GM21529 (cell line): ENCODE measurements around the gene ARAP1.
A peak's percentile ranks its signal among the peaks of the same experiment; 100 is the strongest.

Experiments used
- ATAC-seq: cut with Tn5 transposase; IDR thresholded peaks from one replicate; pipeline ENCODE4 v1.9.1; 2021; ENCODE audit not compliant: unreplicated experiment

ARAP1 gene

GRCh38 chr11:72685560-72686480 lies 66.4 kb downstream of the ARAP1 start:
- no peak for ATAC-seq

DNA sequence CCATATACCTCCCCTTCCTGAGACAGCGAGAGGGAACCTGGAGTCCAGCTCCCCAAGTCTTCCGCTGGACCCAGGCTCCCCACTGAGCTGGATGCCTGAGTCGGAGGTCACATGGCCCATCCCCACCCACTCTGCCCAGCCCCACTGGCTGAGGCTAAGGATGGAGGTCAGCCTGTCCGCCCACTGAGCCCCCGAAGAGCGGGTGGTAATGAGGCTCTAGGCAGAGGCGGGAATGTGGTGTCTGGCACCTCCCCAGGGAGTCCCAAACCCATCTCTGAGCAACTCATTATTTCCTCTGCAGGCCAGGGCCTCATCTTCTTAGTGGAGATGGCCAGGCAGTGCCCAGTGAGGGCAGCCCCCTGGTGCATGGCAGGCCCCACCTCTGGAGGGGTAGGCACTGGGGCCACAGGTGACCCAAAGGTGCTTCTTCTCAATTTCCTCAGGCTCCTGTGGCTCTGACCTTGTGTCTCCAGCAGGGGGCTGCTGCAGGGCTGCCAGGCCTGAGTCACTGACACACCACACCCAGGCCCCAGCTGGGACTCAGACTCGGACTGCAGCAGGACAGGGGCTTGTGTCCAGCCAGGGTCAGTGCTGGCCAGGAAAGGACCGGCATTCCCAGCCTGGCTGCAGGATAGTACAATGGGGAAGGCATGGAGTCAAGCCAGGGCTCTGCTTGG lies 67.8 kb downstream of the ARAP1 start:
- peak; percentile 47 for ATAC-seq

- no peak for ATAC-seq
These were observed 68.4 kb downstream of the ARAP1 start for GRCh38 chr11:72683782-72684200.

DNA sequence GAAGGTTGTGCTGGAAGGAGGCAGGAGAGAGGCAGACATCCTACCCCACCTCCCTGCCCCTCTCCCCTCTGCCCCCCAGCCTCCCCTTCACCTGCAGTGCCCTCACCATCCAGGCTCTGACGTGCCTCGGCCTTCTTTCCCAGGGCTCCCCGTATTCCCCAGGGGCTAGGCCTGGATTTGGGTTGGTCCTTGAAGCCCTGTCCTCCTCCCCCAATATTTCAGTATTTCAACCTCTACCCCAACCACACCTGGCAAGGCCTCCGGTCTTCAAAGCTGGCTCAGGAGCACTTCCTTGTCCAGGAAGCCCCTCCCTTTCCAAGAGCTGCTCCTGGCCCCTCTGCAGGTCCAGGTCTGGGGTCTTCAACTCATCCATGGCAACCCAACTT lies 69.4 kb downstream of the ARAP1 start:
- no peak for ATAC-seq

DNA sequence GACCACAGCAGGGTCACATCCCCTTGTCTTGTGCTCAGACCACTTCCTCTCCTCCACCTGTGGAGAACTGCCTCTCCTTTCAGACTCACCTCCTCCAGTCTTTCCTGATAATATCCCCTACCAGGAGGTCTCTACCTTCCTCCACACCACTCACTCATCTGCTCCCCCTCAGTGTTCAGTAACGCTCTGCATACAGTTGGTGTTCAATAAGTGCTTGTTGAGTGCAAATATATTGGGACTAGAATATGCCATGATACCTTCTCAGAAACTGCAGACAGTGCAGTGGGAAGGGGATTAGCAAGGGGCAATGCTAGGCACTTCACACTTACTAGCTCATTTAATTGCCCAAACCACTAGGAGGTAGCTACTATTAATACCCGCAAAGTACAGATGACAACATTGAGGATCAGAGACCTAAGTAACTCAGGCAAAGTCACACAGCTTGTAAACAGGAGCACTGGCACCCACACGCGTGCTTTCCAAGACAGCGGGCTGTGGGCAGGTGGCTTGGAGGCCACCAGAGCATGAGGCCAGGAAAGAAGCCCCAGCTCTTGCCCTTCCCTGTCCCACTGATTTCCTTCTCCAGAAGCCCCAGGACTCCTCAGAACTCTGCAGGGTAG lies 69.9 kb downstream of the ARAP1 start:
- no peak for ATAC-seq

DNA sequence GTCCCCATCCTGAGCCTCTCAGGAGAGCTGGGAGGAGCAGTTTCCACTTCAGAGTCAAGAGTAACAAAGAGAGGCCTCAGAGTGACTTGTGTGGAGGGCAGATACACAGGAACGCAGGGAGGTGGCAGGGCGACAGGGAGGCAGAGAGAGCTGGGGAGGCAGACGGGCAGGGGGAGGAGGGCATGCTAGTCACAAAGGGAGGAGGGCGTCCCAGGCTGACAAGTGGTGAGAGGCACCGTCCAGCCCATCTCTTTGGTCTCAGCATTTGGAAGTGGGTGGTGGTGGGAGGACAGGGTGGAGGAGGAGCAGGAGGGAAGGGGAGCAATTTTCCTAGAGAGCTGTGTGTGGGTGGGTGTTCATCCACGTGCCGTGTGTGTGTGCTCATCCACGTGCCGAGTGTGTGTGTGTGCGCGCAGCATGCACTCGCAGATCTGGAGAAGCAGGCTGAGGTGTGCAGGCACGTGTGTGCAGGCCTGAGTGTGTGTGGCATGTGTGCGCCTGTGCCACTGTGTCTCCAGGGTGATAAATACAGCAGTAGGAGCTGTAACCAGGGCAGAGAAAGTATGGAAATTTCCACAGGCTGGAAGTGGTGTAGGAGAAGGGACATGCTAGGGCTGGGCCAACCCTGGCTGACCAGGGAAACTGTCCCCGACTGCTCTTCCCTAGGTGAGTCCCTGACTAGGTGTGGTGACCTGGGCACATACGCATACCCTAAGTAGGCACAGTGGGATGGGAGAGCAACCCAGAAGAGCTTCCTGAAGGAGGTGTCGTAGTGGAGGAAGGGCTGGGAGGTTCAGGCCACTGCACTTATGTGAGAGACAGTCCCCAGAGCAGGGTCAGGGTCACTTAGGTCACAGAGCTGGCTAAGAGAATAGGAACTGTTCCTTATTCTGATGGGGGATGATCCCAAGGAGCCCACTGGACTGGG lies 70.7 kb downstream of the ARAP1 start:
- ATAC-seq, result no peak

- ATAC-seq, result no peak
These were observed 71.5 kb downstream of the ARAP1 start for GRCh38 chr11:72680624-72681158.

DNA sequence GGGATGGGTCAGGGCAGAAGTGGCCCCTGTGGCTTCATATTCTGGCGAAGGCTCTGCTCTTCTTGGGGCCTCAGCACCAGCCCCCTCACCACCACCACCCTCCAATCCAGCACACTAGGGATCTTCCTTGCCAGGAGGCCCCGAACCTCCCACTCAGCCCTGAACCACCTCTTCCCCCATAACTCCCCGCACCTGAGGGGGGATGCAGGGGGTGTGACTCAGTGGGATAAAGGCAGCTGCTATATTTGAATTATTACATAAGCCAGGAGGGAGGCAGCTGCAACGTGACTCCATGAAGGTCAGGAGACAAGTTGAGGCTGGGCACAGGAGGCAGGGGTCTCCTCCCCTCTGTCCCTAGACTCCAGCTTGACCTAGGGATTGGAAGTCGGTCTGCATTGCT lies 72.3 kb downstream of the ARAP1 start:
- no peak for ATAC-seq

GRCh38 chr11:72678524-72678923 lies 73.7 kb downstream of the ARAP1 start:
- no peak for ATAC-seq

GRCh38 chr11:72676861-72677341 lies 75.3 kb downstream of the ARAP1 start:
- no peak for ATAC-seq

GRCh38 chr11:72675221-72675620 lies 77.0 kb downstream of the ARAP1 start:
- ATAC-seq, result no peak

DNA sequence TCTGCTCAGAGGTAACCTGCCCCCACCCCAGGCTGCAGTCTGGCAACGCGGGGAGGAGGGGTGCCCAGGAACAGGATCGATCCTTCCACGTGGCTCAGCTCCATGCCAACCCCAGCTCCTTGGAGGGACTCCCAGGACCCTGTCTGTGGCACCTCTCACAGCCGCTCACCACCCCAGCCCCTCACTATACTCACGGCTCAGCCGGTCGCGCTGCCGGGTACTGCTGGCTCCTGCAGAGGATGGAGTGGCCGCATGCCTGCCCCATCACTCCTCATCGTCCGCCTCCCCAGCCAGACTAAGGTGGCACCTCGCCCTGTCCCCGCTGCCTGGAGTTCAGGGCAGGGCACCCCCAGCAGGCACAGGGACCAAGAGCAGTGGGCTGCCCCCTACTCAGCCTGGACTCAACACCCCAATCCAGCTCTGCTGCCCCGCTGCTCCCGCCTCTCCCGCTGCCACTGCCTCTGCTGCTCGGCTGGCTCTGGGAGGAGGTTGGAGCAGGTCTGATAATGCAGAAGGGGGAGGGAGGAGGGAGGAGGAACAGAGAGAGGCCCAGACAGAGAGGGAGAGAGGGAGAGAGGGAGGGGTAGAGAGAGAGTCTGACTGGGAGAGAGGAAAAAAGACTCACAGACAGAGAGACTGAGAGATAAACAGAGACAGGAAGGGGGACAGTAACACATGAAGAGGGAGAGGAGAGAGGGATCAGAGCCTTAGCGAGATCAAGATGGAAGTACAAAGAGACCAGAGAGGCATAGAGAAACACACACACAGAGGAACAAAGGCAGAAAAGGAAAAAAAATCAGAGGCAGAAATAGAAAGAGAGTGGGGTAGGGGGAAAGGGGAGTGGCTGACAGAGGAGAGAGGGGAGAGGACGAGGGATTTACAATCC lies 78.0 kb downstream of the ARAP1 start, which contains the start of gene PDE2A:
PDE2A (minus strand) TSS at position 480 of the 886 bp plus-strand sequence; CDS start at position 265, 215 bp downstream.
- ATAC-seq, result no peak

- ATAC-seq, result no peak
These were observed 78.8 kb downstream of the ARAP1 start for GRCh38 chr11:72673284-72673942.

GRCh38 chr11:72672597-72673238 lies 79.5 kb downstream of the ARAP1 start:
- no peak for ATAC-seq

DNA sequence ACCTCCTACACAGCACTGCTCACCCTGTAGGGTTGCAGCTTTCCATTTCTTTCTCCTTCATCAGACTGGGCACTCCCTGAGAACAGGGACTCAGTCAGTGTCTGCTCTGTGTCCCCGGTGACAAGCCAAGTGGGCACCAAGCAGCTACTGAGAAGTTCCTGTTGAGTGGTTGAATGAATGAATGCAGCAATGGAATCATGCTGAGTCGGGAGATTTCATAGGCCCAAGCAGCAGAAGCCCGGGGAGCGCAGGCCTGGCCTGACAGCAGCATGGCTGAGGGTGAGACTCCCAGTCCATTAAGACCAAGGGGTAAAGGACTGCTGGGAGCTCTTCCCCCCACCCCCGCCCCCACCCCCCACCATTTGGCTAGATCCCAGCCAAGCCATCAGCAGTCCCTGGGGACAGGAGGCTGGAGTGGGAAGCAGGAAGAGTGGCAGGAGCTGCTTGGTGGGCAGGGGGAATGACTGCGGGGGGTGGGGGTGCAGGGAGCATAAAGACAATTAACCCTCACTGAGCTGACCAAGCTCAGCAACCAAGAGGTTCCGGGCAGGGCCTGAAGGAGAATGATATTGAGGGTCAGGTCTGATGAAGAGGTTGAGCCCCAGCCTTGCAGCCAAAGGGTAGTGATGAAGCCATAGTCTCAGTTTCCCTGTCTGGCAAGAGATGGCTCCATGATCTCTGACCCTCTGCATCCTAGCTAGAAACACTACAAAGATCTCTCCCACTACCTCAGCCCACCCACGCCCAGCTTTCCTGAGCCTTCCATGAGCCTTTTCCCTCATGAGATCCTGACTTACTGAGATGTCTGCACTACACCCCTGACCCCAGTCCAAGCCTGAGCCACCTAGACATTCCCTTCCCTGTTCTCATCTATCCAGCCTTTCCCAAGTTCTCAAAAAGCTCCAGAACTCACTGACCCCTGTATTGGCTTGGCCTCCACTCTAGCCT lies 80.8 kb downstream of the ARAP1 start:
- no peak for ATAC-seq

GRCh38 chr11:72670041-72670440 lies 82.2 kb downstream of the ARAP1 start:
- ATAC-seq, result no peak

GRCh38 chr11:72669527-72669926 lies 82.7 kb downstream of the ARAP1 start:
- ATAC-seq, result no peak
